ENCODE results near the gene SUPT6H. TPM values are rescaled to one million over a fixed set of nuclear protein-coding genes. Genes with fewer than 3 reads are reported as not detected.

SUPT6H gene
- total RNA-seq, 1 donor from 2014 or later: 29.9 TPM

- peak overlapping the region; percentile 62 for H3K4me3 ChIP-seq
- no peak for DNase-seq (ENCODE audit: low spot score)
- peak overlapping the region; percentile 75 for H3K4me2 ChIP-seq
- no peaks in the 10 kb centered on the region for H3K9me3 Mint-ChIP-seq
- H3K27ac Mint-ChIP-seq: peak overlapping the region; percentile 81
- H4K20me1 ChIP-seq (ENCODE audit: low read depth): no peaks in the 10 kb centered on the region
- H3F3A ChIP-seq (ENCODE audit: low read depth): peaks cover 55% of the 10 kb centered on the region
- H3K27me3 ChIP-seq: no peaks in the 10 kb centered on the region
- H3K4me3 Mint-ChIP-seq: peak overlapping the region; percentile 97
- H3K36me3 Mint-ChIP-seq: peaks cover 24% of the 10 kb centered on the region
- peaks cover 20% of the 10 kb centered on the region for H3K4me1 ChIP-seq
- H3K79me2 ChIP-seq (ENCODE audit: low read depth): peaks cover 45% of the 10 kb centered on the region
- peaks cover 35% of the 10 kb centered on the region for H3K4me1 Mint-ChIP-seq
- no peak overlapping the region for H3K27ac ChIP-seq
- H3K27me3 Mint-ChIP-seq (ENCODE audit: insufficient read depth, low read depth): peaks cover 10% of the 10 kb centered on the region
- no peak overlapping the region for H2AFZ ChIP-seq (replicated peaks)
- no peaks in the 10 kb centered on the region for H3K36me3 ChIP-seq
- H3K9me3 ChIP-seq (ENCODE audit: low read depth): no peaks in the 10 kb centered on the region
- TF ChIP-seq CTCF (IDR thresholded peaks at IDR 0.05) (no peak), EZH2phosphoT487 (IDR thresholded peaks at IDR 0.05) (no peak), EZH2 (IDR thresholded peaks at IDR 0.05) (no peak)
- H3K9ac ChIP-seq: no peak overlapping the region
Measured at GRCh38 chr17:28712705-28713415, 50.9 kb downstream of the SUPT6H start.

DNA sequence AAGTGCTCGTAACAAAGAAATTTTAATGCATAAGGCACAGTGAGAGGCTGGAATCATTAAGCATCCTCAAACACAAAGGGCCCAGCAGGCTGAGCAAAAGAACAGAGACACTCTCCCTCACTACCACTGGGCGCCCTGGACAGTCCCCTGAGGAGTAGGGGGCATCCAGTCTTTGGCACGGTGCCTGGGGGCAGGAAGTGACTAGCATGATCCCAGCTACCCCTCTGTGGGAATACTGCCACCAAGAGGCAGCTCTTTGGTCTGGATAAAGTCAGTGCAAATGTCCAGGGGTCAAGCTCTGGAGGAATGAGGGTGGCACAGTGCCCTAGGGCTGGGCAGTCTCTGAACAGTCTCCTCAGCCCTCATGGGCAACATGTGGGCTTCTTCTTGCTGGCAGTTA lies 52.3 kb downstream of the SUPT6H start:
- H3K9ac ChIP-seq: no peak overlapping the region
- Mint-ChIP-seq H3K9me3 (no peaks in the 10 kb centered on the region), H3K27me3 (ENCODE audit: insufficient read depth, low read depth) (peaks cover 11% of the 10 kb centered on the region), H3K36me3 (peaks cover 24% of the 10 kb centered on the region), H3K27ac (peak overlapping the region; percentile 69), H3K4me3 (no peak overlapping the region), H3K4me1 (peaks cover 44% of the 10 kb centered on the region)
- H3K9me3 ChIP-seq (ENCODE audit: low read depth): no peaks in the 10 kb centered on the region
- peaks cover 66% of the 10 kb centered on the region for H3F3A ChIP-seq (ENCODE audit: low read depth)
- no peaks in the 10 kb centered on the region for H3K36me3 ChIP-seq
- H3K79me2 ChIP-seq (ENCODE audit: low read depth): peaks cover 36% of the 10 kb centered on the region
- H3K4me3 ChIP-seq: no peak overlapping the region
- H2AFZ ChIP-seq (replicated peaks): no peak overlapping the region
- H3K4me2 ChIP-seq: no peak overlapping the region
- TF ChIP-seq EZH2phosphoT487 (IDR thresholded peaks at IDR 0.05) (no peak), EZH2 (IDR thresholded peaks at IDR 0.05) (no peak), CTCF (IDR thresholded peaks at IDR 0.05) (no peak)
- H3K27me3 ChIP-seq: no peaks in the 10 kb centered on the region
- no peaks in the 10 kb centered on the region for H4K20me1 ChIP-seq (ENCODE audit: low read depth)
- no peak for DNase-seq (ENCODE audit: low spot score)
- H3K4me1 ChIP-seq: peaks cover 26% of the 10 kb centered on the region
- no peak overlapping the region for H3K27ac ChIP-seq

DNA sequence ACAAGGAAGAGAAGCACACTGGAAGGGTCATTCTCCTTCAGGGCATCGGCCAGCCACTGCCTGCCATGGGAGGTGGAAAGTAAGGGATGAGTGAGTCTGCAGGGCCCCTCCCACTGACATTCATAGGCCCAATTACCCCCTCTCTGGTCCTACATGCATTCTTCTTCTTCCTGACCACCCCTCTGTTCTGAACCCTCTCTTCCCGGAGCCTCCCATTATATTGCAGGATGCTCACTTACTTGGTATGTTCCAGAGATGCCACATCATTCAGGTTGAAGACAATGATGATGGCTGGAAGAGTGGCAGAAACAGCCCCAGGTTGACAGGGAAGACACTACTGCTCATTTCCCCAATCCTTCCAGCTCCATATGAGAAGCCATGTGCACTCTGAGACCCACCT lies 53.2 kb downstream of the SUPT6H start:
- Histone ChIP-seq H3K36me3 (no peaks in the 10 kb centered on the region), H3K79me2 (ENCODE audit: low read depth) (peaks cover 31% of the 10 kb centered on the region), H3K27me3 (no peaks in the 10 kb centered on the region), H4K20me1 (ENCODE audit: low read depth) (peaks cover 3% of the 10 kb centered on the region), H3K9me3 (ENCODE audit: low read depth) (no peaks in the 10 kb centered on the region), H2AFZ (replicated peaks) (no peak overlapping the region), H3K27ac (no peak overlapping the region), H3K4me2 (no peak overlapping the region), H3K9ac (no peak overlapping the region), H3K4me1 (peaks cover 26% of the 10 kb centered on the region), H3K4me3 (no peak overlapping the region), H3F3A (ENCODE audit: low read depth) (peaks cover 61% of the 10 kb centered on the region)
- peaks cover 29% of the 10 kb centered on the region for H3K36me3 Mint-ChIP-seq
- no peak for DNase-seq (ENCODE audit: low spot score)
- H3K4me1 Mint-ChIP-seq: peaks cover 50% of the 10 kb centered on the region
- peak overlapping the region; percentile 87 for H3K4me3 Mint-ChIP-seq
- H3K27ac Mint-ChIP-seq: no peak overlapping the region
- TF ChIP-seq EZH2phosphoT487 (IDR thresholded peaks at IDR 0.05): no peak
- TF ChIP-seq EZH2 (IDR thresholded peaks at IDR 0.05): no peak
- TF ChIP-seq CTCF (IDR thresholded peaks at IDR 0.05): no peak
- peaks cover 11% of the 10 kb centered on the region for H3K27me3 Mint-ChIP-seq (ENCODE audit: insufficient read depth, low read depth)
- no peaks in the 10 kb centered on the region for H3K9me3 Mint-ChIP-seq

All from neural progenitor cell (in vitro differentiated cells).